Mucosa of rectum (tissue), 2 donors: ENCODE data around the gene SCN8A.
"Not testable (repeated sequence)": the region's sequence is repeated elsewhere in the genome, so short reads cannot be mapped to it uniquely, and the experiment has no call there.

Experiments used
- H3K27ac ChIP-seq, 2 donors: one replicate each; pipeline ENCODE4 v1.7.0; 2013; ENCODE audit warnings: inconsistent platforms in 2 of 2, low read depth in 2 of 2, low read length in 2 of 2
- H3K27me3 ChIP-seq, 2 donors: one replicate each; pipeline ENCODE4 v1.7.0; 2013; ENCODE audit warnings: low read length in 2 of 2; ENCODE audit not compliant: control insufficient read depth in 2 of 2, insufficient read depth in 2 of 2
- H3K36me3 ChIP-seq, 2 donors: one replicate each; pipeline ENCODE4 v1.7.0; 2013; ENCODE audit warnings: low read length in 2 of 2; ENCODE audit not compliant: control insufficient read depth in 2 of 2, insufficient read depth in 2 of 2
- H3K4me1 ChIP-seq, 2 donors: one replicate each; pipeline ENCODE4 v1.7.0; 2013; ENCODE audit warnings: low read length in 2 of 2, mild to moderate bottlenecking in 1 of 2; ENCODE audit not compliant: control insufficient read depth in 2 of 2, insufficient read depth in 2 of 2
- H3K4me3 ChIP-seq, 2 donors: one replicate each; pipeline ENCODE4 v1.7.0; 2013; ENCODE audit warnings: low read length in 2 of 2
- H3K9ac ChIP-seq, 2 donors: one replicate each; pipeline ENCODE4 v1.7.0; 2013; ENCODE audit warnings: low read length in 2 of 2, low read depth in 1 of 2, mild to moderate bottlenecking in 1 of 2
- H3K9me3 ChIP-seq, 2 donors: one replicate each; pipeline ENCODE4 v1.7.0; 2013; ENCODE audit warnings: low read length in 2 of 2; ENCODE audit not compliant: control insufficient read depth in 2 of 2
- donor health status: healthy.
- donor health status: Normal muscosa, but diverticular disease.

The SCN8A gene

GRCh38 chr12:51590347-51591015 lies 552 bp upstream of the SCN8A start:
- Histone ChIP-seq H3K27ac (no peak overlapping the region), H3K4me3 (peak overlapping the region; percentile 51 to 56), H3K4me1 (peaks cover 9 to 10% of the 10 kb centered on the region in 2 donors), H3K36me3 (no peaks in the 10 kb centered on the region), H3K9ac (peak overlapping the region in 1 of 2 donors; percentile 63), H3K27me3 (peaks cover 4 to 6% of the 10 kb centered on the region in 2 donors), H3K9me3 (no peaks in the 10 kb centered on the region)

GRCh38 chr12:51592034-51592705 lies 1.1 kb downstream of the SCN8A start:
- Histone ChIP-seq H3K27ac (no peak overlapping the region), H3K27me3 (peaks cover 4 to 6% of the 10 kb centered on the region in 2 donors), H3K4me3 (no peak overlapping the region)

DNA sequence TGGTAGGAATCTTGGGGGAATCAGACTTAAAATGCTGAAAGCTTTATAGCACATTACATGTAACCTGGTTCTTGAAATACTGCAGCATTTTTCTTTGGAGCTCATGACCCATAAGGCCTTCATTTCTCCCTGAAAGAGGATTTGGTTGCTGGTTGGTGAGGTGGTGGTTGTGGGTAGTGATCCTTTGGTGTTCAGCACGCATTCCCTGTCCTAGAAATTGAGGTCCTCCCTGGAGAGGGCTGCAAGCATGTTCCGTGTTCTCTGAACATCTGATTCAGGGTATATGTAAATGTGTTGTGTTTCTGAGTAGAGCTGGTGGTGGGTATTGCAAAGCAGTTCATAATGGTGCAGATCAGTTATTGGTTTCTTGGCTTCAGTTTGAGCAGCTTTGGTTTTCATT lies 2.0 kb downstream of the SCN8A start:
- H3K36me3 ChIP-seq = no peaks in the 10 kb centered on the region
- H3K9ac ChIP-seq = no peak overlapping the region
- no peak overlapping the region for H3K4me3 ChIP-seq
- H3K27me3 ChIP-seq = peaks cover 4 to 6% of the 10 kb centered on the region in 2 donors
- no peaks in the 10 kb centered on the region for H3K9me3 ChIP-seq
- peaks cover 9 to 10% of the 10 kb centered on the region in 2 donors for H3K4me1 ChIP-seq
- H3K27ac ChIP-seq = no peak overlapping the region

More at GRCh38 chr12:51592034-51592705, 1.1 kb downstream of the SCN8A start:
- no peaks in the 10 kb centered on the region for H3K36me3 ChIP-seq
- H3K4me1 ChIP-seq = peaks cover 9 to 10% of the 10 kb centered on the region in 2 donors
- H3K9ac ChIP-seq = no peak overlapping the region
- no peaks in the 10 kb centered on the region for H3K9me3 ChIP-seq

DNA sequence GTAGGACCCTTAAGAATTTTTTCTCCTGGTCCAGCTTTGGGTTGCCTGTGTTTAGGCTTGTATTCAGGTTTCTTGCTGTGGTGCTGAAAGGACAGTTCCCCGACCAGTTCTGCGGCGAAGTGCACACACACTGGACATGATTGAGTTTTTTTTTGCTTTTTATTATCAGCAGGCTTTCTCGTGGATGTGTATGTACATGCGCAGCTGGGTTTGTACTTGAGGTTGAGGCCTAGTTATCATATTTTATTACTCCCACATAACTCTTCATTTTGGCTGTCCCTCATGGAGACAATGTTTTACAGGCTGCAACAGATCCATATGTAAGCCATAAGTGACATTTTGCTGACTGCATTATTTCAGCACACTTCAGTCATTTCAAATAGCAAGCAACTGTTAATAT lies 2.5 kb downstream of the SCN8A start:
- Histone ChIP-seq H3K27me3 (peaks cover 4 to 6% of the 10 kb centered on the region in 2 donors), H3K4me3 (no peak overlapping the region), H3K9me3 (no peaks in the 10 kb centered on the region), H3K9ac (no peak overlapping the region), H3K27ac (no peak overlapping the region), H3K4me1 (peaks cover 9 to 10% of the 10 kb centered on the region in 2 donors), H3K36me3 (no peaks in the 10 kb centered on the region)

GRCh38 chr12:51598156-51598555 lies 7.1 kb downstream of the SCN8A start:
- Histone ChIP-seq H3K9me3 (no peaks in the 10 kb centered on the region), H3K4me3 (no peak overlapping the region), H3K36me3 (no peaks in the 10 kb centered on the region), H3K27me3 (peaks cover 0 to 2% of the 10 kb centered on the region in 2 donors), H3K9ac (no peak overlapping the region), H3K4me1 (no peaks in the 10 kb centered on the region), H3K27ac (no peak overlapping the region)

GRCh38 chr12:51600721-51601120 lies 9.7 kb downstream of the SCN8A start:
- H3K36me3 ChIP-seq = no peaks in the 10 kb centered on the region
- no peak overlapping the region for H3K9ac ChIP-seq
- no peak overlapping the region for H3K4me3 ChIP-seq
- H3K27ac ChIP-seq = no peak overlapping the region
- no peaks in the 10 kb centered on the region for H3K9me3 ChIP-seq
- no peaks in the 10 kb centered on the region for H3K27me3 ChIP-seq
- no peaks in the 10 kb centered on the region for H3K4me1 ChIP-seq

GRCh38 chr12:51601241-51601640 lies 10.2 kb downstream of the SCN8A start:
- Histone ChIP-seq H3K9me3 (no peaks in the 10 kb centered on the region), H3K4me3 (no peak overlapping the region), H3K27me3 (no peaks in the 10 kb centered on the region), H3K27ac (no peak overlapping the region), H3K9ac (no peak overlapping the region), H3K36me3 (no peaks in the 10 kb centered on the region), H3K4me1 (no peaks in the 10 kb centered on the region)

- not testable (repeated sequence) for H3K9me3 ChIP-seq, H3K36me3 ChIP-seq, H3K4me1 ChIP-seq, H3K27ac ChIP-seq, H3K9ac ChIP-seq, H3K27me3 ChIP-seq, H3K4me3 ChIP-seq
Measured at GRCh38 chr12:51605896-51606295, 14.9 kb downstream of the SCN8A start.

DNA sequence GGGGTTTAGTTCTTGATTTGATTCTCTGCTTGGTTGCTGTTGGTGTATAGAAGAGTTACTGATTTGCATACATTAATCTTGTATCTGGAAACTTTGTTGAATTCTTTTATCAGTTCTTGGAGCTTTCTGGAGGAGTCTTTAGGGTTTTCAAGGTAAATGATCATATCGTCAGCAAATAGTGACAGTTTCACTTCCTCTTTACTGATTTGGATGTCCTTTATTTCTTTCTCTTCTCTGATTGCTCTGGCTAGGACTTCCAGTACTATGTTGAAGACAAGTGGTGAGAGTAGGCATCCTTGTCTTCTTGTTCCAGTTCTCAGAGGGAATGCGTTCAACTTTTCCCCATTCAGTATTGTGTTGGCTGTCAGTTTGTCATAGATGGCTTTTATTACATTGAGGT lies 16.2 kb downstream of the SCN8A start:
- H3K4me3 ChIP-seq, H3K9me3 ChIP-seq, H3K27ac ChIP-seq, H3K9ac ChIP-seq, H3K36me3 ChIP-seq, H3K27me3 ChIP-seq, H3K4me1 ChIP-seq: not testable (repeated sequence)

- Histone ChIP-seq H3K27ac (no peak overlapping the region), H3K9me3 (no peaks in the 10 kb centered on the region), H3K27me3 (no peaks in the 10 kb centered on the region), H3K9ac (no peak overlapping the region), H3K4me3 (no peak overlapping the region), H3K36me3 (no peaks in the 10 kb centered on the region), H3K4me1 (no peaks in the 10 kb centered on the region)
Measured at GRCh38 chr12:51620448-51620847, 29.4 kb downstream of the SCN8A start.
